Stimulated activated naive CD4-positive, alpha-beta T cell treated with Interleukin-2 at 50 U/mL for 16 hours (primary cell): ENCODE measurements around the gene DNMT3A.

ENCODE experiments used
- DNase-seq: peaks from one replicate; lab custom pipeline; 2025; lab: John Stamatoyannopoulos, UW

Gene DNMT3A

DNA sequence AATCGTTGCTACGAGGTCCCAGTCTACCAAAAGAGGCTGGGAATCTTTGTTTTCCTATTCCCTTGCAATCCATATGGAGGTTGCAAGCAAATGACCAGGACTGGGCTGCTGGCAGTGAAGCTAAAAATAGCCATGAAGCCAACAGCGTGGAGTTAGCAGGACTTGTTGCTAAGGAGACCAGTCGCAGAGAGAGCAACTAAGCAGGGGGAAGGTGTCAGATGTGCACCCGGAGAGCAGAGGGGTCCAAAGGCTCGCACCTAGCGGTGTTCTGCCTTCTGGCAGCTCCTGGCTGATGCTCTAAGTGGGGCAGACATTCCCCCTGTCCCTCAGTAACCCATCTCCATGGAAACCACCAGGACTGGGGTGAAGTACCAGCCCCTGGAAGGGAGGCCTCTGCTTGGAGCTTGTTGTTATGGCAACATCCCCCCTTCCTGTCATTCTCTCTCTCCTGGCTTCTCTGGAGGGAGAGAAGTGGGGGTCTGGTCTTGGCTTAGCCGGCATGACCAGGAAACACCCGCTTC lies 84.6 kb downstream of the DNMT3A start:
- no peak for DNase-seq

GRCh38 chr2:25256488-25256875 lies 85.2 kb downstream of the DNMT3A start:
- no peak for DNase-seq

DNA sequence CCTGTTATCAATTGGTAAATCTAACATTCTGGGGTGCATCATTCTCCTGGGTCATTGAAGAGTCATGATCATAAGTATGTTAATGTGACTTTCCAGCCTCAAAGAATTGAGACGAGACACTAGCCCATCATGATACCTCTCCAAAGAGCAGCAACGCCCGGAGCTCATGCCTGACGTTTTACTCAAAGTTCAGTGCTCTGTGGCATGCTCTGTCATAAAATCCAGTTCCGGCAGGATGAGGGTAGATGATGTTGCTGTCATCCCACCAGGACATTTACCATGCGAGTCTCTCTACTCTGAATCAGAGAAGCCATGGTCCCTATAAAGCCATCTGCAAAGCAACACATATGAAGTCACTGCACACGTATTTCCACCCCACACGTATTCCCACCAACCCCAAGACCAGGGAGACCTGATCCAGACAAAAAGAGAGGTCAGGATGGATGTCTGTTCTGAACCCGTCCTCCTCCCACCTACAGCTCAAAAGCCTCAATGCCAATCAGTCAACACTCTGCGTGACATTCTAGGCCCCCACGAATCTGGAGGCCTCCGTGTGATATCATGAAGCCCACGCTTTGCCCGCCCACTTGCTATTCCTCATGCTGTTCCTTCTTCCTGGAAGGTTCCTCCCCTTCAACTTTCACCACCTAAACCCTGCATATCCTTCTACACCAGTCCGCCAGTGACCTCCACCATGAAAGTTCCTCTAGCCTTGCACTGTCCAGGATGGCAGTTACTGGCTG lies 85.8 kb downstream of the DNMT3A start:
- no peak for DNase-seq

DNA sequence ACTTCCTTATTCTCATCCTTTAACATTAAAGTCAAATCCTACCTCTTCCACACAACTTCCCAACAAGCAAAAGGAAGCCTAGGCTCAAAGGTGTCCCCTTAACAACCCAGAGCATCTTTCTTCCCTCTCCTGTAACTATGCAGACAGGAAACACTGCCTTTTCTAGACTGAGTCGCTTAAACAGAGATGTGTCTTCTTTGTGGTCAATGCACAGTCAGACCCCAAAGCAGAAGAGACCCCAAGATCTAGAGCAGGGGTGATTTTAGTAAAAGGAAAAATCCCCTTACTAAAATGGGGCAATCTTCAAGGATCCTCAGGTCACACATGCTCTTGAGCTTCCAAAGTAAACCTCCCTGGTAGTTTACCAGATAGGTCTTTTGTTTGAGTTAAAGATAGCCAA lies 86.8 kb downstream of the DNMT3A start:
- DNase-seq, result no peak

DNA sequence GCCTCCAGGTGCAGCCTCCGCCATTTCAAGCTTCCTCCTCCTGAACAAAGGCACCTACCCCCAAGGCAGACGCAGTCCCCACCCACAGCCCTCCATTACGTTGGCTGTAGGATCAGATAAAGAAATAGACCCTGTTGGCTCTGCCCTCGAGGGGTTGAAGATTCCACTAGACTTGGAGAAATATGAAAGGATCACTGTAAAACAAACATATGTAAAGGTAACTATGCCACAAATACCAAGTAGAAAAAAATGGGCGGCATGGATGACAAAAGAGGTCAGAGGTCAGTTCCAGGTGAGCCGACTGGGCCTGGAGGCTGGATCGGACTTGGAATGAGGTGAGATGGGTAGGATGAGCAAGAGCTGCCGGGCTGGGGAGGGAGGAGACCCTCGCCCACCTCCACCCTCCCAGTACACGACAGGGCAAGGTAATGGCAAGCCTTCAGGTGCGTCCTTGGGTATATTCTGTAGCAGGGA lies 88.5 kb downstream of the DNMT3A start:
- DNase-seq, result no peak

GRCh38 chr2:25252291-25253152 lies 89.2 kb downstream of the DNMT3A start:
- peak; percentile 62 for DNase-seq

DNA sequence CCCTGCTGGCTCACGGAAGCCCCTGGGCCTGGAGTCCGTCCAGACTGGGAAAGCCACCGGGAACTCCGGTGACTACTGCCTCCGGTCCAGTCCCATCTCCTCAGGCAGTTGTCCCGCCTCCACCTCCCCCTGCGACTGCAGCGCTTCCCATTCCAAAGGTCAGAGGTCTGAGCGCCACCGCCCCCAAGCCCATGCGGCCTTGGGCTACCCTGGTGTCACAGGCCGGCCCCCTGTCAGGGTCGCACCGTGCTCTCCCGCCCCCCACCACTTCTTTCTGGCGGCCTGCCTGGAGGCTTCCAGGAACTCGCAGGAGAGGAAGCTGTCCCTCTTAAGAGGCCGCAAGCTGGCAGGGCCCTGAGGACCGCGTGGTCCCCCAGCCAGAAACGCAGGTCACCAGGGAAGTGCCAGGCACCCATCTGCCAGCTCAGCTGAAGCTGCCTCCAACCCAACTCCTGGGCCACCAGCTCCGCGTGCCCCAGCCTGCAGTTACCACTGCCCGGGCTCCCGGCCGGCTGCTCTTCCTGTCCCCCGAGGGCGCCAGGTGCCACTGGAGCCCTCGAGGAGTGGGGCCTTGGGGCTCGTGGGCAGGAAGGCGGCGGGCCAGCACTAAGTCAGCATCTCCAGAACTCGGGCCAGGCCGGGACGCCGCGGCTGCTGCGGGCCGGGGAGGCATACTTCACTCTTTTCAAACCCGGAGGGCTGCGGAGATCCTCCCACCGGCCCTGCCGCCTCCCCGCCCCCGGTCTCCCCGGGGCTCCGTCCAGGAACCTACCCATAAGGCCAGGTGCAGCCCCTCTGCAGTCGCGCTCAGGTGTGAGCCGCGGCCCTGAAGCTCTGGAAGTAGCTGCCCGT lies 90.1 kb downstream of the DNMT3A start:
- DNase-seq, result peak; percentile 53

- no peak for DNase-seq
Measured at GRCh38 chr2:25251071-25251421, 90.7 kb downstream of the DNMT3A start.

DNA sequence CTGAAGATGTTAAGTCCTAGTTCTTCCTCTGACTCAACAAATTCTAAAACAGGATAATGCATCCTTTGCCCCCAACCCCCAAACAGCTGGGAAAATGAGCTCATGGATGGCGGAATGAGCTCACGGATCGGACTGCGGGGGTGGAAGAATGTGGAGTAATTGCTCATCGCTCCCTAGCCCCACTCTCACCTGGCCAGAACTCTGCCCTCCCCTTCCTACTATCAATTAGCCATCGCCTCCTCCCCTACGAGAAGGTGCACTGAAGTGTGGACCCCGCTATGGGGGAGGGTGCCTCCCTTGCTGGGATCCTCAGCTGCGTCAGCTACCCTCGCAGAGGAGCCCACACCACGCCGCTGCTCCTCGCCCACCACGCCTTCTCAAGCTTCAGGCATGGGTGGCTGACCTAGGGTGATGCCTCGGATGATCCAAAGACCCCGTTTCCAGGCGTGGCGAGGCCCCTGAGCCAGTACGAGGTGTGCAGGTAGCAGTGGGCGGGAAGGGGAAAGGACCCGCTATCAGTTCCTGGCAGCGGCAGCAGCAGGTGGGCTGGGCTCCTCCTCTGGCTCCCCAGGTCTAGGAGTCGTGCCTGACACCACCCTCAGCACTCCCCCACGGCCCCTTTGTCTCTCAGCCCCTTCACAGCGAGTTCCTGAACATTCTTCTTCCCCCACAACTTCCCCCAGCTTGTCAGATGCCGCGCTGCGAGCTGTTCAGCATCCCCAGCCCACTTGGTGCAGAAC lies 91.2 kb downstream of the DNMT3A start:
- DNase-seq, result no peak

GRCh38 chr2:25249785-25250184 lies 91.9 kb downstream of the DNMT3A start:
- DNase-seq, result no peak

- DNase-seq, result no peak
Measured at GRCh38 chr2:25247792-25248512, 93.8 kb downstream of the DNMT3A start.

- no peak for DNase-seq
Measured at GRCh38 chr2:25246558-25247290, 95.0 kb downstream of the DNMT3A start.

DNA sequence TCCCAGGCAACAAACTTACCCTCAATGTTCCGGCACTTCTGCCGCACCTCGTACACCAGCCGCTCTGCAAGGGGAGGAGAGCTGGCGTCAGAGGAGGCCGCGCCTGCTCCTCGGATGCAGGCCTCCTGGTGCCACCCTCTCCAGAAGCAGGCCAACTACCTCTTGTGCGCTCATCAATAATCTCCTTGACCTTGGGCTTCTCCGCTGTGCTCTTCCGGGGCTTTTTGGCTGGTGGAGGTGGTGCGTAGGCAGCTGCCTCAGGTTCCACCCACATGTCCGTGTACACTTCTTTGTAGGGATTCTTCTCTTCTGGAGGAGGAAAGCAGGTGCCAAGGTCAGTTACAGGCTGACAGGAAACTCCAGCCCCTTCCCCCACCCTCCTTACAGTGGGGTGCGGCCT lies 95.7 kb downstream of the DNMT3A start:
- DNase-seq, result no peak

- no peak for DNase-seq
Measured at GRCh38 chr2:25245141-25245540, 96.6 kb downstream of the DNMT3A start.

- no peak for DNase-seq
Measured at GRCh38 chr2:25243995-25244394, 97.7 kb downstream of the DNMT3A start.

- no peak for DNase-seq
Measured at GRCh38 chr2:25241452-25241851, 100.3 kb downstream of the DNMT3A start.

DNA sequence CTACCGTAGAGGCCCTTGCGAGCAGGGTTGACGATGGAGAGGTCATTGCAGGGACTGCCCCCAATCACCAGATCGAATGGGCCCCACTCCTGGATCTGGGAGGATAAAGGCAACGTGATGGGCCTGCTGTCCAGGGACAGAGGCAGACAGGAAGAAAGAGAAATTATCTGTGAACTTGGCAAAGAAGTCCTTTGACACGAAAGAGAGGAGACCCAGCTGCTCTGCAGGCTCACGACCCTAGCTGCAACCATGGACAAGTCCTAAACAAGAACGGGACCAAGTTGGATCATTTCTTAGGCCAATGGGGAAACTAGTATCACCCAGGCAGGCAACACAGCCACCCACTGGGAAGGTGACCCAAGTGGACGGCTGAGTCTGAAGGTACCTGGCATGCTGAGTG lies 101.1 kb downstream of the DNMT3A start:
- no peak for DNase-seq

- no peak for DNase-seq
Measured at GRCh38 chr2:25238920-25239319, 102.8 kb downstream of the DNMT3A start.

- no peak for DNase-seq
Measured at GRCh38 chr2:25237764-25238163, 104.0 kb downstream of the DNMT3A start.

DNA sequence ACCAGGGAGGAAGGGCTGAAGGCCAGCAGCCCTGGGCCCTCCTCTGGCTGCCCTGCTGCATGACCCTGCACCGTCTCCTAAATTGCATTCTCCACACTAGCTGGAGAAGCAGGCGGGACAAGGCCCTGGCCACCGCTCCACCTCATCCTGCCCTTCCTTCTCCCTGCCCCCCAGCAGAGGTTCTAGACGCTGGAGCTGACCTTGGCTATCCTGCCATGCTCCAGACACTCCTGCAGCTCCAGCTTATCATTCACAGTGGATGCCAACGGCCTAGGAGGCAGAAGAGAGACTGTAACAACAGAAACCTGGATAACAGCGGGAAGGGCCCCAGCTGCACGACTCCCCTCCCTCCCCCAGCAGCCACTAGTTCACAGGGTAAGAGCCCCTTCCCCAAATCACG lies 105.0 kb downstream of the DNMT3A start:
- no peak for DNase-seq
